HG02623 (cell line): ENCODE measurements around the gene CAPN14.
"Not testable (repeated sequence)": the region's sequence is repeated elsewhere in the genome, so short reads cannot be mapped to it uniquely, and the experiment has no call there.

Source experiments
- ATAC-seq: cut with Tn5 transposase; IDR thresholded peaks from one replicate; pipeline ENCODE4 v1.9.1; 2021; ENCODE audit warnings: moderate library complexity; ENCODE audit not compliant: unreplicated experiment

Gene CAPN14

DNA sequence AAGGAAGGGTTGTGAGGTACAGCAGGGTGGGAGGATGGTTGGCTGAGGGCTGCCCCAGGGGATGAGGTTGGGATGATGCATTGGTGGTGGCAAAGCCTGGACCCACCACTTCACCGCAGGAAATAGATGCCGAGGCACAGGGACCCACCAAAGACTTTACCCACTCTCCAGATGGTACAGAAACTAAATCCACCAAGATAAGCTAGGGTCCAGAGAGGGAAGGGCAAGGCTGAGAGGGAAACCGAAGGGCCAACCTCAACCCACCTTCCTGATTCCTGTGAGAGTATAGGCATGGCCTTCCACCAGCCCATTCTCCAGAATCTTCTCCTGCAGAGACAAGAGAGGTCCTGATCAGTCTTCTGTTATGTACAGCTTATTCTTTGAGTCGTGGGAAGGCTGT, 18.1 kb downstream of the CAPN14 start:
- no peak for ATAC-seq

DNA sequence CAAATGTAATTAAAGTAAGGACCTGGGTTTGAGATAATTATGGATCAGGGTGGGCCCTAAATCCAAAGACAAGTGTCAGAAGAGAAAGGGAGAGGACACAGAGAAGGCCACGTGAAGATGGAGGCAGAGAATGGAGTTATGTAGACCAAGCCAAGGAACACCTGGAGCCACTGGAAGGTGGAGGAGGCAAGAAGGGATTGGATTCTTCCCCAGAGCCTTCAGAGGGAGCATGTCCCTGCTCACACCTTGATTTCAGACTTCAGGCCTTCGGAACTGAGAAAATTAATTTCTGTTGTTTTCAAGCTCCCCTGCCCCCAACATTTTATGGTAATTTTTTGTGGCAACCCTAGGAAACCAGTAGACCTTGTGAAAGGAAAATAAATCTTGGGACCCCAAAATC, 19.6 kb downstream of the CAPN14 start:
- no peak for ATAC-seq

DNA sequence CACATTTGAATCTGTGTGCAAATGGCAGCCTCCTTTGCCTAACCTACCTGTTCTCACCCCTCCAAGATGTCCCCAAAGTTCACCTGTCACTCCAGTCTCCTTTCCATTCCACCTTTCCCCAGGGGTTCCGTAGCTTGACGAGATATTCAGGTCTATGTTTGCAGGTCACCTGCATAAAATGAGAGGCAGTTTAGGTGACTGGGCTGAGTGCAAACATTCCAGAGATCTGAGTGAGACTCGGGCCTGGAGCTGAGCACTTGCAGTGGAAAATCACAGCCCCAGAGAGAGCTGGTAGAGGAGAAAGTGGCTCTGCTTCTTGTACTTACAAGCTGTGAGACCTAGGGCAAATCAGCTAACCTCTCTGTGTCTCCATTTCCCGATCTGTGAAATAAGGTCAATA, 20.1 kb downstream of the CAPN14 start:
- ATAC-seq, result no peak

DNA sequence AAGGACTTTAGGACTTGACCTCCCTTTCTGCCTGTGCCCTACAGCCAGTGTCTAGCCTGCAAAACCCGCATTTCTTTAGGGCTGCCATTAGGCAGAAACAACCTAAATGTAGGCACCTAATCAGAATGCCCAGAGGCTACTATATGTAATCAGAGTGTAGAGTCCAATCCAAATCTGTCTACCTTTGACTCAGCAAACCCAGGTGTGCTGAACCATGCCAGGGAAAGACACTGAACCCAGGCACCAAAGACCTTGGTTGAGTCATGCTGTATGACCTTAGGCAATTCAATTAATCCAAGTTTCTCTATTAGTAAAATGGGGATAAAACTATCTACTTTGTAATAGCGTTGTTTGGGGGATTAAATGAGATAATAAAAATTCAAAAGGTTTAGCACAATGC, 20.7 kb downstream of the CAPN14 start:
- no peak for ATAC-seq

DNA sequence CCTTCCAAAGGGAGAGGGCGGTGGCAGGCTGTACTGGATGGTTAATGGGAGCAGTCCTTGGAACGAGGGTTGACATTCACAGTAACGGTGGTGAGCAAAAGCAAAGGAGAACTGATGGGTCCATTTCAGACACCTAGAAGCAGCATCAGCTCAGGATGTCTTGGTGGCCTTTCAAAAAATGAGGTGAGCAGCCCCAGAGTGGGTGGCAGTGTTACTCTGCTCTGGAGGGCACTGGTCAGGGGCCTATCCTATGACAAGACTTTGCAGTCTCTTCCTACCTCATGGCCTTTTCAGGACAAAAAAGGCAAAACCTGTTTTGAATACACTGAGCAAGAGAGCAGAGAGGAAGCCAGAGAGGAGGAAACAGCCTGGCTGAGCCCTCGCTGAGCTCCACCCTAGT, 23.5 kb downstream of the CAPN14 start:
- no peak for ATAC-seq

DNA sequence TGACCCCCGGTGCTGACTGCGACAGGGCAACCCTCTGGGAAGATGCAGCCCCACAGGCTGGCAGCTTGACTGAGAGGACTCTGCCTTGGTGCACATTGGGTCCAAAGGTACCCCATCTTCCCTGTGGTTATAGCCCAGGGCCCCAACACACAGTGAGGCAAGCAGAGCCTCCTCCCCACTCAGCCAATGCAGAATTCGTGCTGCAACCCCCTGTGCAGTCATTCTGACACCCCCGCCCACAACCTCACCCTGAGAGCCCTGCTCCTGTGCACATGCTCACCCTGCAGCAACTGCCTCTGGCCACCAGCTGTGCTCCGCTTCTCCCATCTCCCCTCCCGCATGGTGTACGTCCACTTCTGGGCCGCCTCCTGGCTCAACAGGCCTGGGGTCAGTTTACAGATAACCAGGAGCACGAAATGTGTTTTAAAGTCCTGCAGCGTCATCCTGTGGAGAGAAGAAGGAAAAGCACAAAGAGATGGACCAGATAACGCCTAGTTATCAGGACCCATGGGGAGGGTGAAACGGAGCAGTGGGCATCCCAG, 24.4 kb downstream of the CAPN14 start:
- ATAC-seq, result no peak

DNA sequence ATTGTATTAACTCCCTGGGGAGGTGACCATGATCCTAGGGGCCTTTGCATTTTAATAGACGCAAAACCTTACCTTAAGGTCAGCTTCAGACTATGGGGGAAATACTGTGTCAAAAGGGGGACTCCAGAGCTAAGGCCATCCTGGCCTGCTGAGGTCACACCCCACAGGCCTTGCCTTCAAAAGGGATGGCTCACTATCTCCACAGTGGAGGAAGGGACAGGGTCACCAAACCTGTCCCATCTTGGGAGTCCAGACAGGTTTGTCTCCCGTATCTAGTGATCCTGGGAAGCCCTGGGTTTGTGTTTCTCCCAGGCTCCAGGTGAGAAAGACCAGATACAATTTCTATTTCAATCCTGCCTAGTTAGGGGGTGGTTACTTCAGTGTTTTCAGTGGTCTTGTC, 24.9 kb downstream of the CAPN14 start:
- no peak for ATAC-seq

DNA sequence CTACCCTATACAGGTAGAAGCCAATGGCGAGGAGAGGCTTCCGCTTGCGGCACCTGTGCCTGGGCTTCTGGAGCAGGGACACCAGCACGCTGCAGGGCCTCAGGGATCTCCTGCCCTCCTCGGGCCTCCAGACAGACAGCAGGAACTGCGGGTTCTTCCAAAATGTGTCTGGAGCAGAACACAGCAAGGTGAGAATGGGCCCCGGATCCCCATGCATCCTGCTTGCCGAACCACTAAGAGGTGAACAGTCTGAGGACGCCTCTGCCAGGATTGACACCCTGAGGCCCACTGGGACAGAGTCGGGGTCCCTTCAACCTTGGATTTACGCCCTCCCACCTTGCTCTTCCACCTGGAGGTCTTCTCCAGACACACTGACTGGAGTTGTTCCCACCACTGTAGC, 25.4 kb downstream of the CAPN14 start:
- no peak for ATAC-seq

DNA sequence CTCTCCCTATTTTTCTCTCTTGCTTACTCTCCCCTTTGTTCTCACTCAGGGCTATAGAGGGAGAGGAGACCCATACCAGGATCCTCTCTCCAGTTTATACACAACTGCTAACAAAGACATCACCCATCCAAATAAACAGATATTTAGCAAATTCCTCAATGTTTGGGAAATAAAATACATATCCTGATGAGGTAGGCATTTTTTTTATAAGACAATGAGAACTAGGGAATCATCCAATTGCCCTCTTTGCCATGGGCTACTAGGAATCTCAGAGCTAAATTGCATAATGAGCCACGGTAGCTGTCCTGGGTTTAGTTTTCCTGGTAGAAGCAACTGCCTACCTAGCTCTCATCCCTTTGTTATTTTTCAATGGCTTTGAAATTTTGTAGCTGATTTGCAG, 27.1 kb downstream of the CAPN14 start:
- ATAC-seq, result no peak

DNA sequence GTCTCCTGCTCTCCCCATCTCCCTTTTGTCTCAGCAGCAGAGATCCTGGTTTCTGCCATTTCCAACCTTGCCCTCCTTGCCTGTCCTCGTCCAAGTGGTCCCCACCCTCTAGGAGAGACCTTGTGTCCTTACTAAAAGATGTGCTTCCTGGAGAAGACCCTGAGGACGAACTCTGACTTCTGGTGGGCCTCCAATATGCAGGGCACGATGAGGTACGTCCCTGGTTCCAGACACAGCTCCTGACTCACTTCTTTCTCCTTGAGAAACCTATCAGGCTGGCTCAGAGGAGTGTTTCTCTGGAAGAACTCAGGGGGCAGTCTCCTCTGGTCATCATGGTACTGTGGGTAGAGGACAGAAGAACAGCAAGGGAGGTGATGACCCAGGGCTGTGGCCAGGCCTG, 28.2 kb downstream of the CAPN14 start:
- no peak for ATAC-seq

DNA sequence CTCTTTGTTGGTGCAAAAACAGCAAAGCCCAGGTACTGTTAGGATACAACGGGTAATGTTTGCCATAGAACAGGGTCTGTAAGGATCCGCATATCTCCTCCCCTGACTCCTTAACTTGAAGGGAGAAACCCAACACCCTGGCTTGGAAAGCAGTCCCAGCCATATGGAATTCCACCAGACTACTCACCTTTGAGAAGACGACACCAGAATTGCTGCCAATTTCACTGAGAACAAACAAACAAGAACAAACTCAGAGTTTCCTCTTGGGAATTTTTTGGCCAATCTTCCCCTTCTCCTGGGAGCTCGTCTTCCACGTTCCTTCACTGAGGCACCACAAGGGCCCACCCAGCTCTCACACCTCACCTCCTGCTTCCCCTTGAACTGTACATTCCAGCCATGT, 29.2 kb downstream of the CAPN14 start:
- no peak for ATAC-seq

DNA sequence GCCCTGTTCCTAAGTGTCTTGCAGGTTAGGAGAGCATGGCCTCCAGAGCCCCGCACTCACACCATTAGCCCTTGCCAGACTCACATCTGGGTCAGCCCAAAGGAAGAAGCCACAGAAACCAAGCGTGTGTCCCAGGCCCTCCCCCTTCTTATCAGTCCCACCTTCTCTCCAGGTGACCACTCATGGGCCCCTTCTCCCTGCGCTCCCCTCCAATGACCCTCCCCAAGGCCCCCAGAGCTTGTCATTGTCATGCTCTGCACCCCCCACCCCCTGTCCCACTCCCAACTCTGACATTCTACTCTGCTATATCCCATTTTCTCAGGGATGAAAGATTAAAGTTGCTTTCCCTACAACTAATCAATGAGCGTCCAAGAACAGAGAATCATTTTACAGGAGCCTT, 30.1 kb downstream of the CAPN14 start:
- ATAC-seq, result no peak

DNA sequence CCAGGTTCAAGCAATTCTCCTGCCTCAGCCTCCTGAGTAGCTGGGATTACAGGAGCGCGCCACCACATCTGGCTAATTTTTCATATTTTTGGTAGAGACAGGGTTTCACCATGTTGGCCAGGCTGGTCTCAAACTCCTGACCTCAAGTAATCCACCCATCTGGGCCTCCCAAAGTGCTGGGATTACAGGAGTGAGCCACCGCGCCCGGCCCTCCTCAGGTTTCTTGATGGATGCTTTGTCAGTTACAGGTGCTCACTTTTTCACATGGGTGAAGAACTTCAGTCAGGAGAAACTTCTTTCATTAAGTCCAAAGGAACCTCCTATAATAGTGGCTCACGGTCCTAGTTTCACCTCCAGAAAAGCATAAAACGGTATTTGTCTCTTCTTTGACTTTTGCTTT, 33.3 kb downstream of the CAPN14 start:
- ATAC-seq, result not testable (repeated sequence)

DNA sequence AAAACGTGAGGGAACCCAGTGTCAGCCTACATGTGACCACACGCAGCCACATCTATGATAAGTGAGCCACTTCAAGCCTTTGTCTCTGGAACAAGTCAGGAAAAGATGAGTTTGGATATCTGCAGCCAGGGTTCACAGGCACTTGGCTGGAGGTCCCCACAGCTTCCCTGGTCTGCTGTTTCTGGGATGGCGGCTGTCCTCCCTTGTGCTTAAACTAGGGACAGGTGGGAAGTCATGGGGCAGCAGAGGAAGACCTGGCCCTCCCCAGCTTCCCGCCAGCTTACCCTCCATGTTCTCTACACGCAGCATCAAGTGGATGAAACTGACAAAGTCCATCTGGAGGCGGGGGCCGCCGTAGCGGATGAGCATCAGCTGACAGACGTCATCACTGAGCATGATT, 40.6 kb downstream of the CAPN14 start:
- no peak for ATAC-seq

DNA sequence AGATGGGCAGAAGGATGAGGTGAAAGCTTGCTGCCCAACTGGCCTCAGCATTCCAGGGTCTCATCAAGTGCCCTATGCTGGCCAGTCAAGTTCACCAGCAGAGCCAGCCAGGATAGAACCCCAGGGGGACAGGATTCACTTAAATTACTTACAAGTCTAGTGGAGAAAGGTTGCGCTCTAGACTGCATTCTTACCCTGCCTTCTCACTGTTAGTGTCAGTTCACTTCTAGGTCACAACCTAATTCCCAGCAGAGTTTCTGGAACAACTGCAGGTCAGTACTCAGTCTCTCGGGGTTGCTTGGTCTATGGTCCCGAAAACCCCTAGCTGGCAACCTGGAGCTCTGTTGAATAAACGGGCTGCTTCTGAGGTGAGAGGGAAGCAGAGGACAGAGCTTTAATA, 46.2 kb downstream of the CAPN14 start:
- no peak for ATAC-seq

DNA sequence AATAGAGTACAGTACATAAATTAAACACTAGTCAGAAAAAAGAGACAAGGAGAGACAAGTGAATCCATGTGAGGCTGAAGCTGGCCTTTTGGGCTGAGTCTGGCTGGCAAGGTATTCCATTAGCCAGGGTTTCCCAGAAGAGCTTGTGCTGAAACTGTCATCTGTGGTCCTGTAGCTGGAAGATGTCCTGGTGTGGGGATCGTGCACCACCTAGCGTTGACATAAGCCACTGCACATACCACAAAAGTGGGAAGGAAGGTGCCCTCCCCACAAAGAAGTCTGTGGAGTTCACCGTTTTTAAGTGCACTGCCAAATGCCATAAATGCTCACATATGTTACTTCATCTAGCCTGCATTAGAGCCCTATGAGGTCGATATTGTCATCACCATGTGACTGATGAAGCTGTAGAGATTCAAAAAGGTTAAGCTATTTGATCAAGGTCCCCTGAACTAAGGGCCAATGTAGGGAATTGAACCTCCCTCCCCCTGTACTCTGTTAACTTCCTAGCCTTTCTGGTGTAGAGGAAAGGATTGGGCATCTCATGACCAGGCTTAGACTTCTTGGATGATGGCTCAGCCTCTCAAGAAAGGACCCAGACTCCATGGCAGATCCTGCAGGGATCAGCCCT, 47.1 kb downstream of the CAPN14 start:
- peak; percentile 74 for ATAC-seq

DNA sequence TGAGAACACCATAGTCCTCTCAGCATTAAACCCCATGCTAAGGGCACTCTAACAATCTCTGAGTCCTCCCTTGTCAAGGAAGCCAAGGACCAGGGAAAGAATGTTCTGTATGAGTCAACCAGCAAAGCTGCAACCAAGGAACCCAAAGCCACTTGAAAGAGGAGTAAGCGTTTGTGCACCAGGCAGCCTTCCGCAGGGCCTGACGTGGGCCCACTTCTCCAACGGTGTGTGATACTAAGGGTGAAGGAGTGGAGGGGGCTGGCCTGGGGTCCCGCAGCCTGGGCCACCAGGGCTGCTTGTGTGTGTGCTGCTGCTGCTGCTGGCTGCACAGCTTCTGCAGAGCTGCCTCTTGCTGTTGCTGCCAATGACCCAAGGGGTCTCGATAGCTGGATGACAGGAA, 49.0 kb downstream of the CAPN14 start:
- no peak for ATAC-seq

DNA sequence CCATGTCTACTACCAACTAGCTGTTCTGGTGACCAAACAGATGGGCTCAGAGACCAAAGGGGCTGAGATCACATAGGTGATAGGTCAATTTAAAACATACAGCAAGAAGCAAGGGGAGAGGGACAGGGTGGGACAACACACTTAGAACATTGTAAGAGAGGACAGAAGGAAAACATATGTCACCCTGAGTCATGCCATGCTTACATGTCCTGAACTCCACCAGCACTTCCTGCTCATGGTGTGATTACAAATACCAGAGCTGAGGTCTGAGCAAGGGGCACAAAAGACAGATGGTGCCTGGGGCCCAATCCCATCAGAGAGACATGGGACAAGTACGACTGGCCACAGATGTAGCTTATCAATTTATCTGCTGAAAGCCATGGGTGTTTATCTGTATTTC, 50.4 kb downstream of the CAPN14 start:
- ATAC-seq, result no peak

DNA sequence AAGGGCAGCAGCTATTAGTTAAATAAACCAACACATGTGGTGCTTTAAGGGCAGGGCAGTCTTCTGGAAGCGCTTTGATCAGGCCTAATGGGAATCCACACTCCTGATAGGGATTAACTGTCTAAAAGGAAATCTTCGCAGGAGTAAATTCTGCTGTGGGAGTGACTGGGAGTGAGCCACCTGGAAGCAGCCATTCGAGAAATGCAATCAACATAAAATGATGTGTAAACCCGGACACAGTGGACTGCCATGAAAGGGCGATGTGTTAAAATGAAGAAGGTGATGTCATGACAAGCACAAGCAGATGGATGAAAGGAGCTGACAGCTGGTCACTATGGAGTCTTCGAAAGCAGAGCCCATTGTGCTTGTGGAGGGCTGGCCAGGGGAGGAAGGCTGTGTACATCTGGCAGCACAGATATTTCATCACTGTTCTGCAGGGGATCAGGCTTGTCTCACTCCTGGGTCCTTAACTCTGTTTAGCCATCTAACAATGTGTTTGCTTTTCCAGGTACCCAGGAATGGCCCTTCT, 54.2 kb downstream of the CAPN14 start:
- ATAC-seq, result no peak

DNA sequence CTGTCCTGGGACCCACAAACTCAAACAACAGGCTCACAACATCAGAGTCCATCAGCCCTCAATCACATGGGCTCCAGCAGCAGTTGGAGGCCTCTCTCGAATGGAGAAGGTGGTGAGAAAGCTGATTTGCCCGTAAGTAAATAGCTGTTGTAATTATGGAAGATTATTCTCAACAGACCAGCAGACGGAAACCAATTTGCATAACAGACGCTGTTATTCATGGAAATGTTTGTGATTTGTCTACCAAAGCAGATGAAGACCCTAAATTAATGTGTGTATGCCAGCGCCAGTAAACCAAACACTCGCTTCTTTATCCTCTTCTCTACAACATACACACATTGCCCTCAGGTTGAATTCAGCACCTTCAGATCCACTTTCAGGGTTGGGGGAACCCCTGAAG, 55.7 kb downstream of the CAPN14 start:
- no peak for ATAC-seq

DNA sequence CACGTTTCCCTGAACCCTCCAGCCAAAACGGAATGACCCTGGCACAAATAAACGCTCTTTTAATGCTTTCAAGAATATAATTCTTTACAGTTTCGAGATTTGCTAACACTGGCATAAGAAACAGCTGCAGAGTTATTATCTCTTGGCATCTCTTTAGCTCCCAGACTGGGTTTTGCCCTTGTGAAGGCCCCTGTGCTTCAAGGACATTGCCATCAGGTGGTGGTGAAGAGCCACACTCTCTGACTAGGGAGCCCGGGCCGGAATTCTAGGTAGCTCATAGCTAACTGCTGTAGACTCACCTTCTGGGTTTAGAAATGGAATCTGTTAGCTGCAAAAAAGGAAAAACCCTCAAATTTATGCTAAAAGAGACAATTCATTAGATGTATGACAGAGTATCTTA, 65.8 kb downstream of the CAPN14 start:
- ATAC-seq, result no peak

DNA sequence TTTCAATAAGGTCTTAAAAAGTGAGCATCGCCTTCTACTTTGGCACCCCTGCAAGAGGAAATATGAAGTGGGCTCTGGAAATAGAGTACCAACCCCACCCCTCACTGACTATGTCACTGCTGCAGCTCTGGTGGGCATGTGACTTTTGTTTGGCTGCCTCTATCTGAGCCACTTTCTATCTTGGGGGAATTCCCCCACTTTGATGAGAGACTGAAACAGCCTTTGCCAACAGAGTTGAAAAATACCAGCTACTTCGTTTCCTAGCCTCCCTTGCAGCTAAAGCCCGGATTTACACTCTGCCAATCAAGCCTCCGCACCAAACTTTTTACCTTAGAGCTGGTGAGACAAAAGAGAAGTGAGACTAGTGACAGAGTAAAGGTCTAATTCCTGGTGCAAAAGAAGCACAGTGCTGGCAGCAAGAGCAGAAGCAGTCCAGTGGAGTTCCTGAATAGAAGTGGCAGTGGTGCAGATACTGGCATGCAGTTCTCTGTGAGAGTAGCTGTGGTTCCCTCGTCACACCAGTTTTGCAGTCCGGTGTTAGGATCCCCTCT, 67.1 kb downstream of the CAPN14 start:
- no peak for ATAC-seq

DNA sequence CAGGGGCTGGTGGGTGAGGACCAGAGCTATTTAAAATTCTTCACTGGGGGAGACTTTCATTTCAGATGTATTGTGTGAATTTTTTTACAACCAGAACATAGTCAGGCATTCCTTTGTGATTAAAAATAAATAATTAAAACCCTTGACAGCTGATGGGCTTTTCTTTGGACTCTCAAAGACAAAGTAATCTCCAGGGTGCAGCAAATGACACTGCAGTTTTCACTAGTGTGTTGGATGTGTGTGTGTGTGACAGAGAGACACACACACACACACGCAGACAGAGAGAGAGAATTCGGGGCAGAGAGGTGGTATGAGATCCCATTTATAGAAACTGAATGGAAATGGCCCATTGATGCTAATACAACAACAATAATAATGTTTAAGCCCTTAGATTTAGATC, 68.8 kb downstream of the CAPN14 start:
- no peak for ATAC-seq
